ENCODE results near the gene FRMD1. TPM values are rescaled to one million over a fixed set of nuclear protein-coding genes. Genes with fewer than 3 reads are reported as not detected.

The FRMD1 gene
- total and polyA plus RNA-seq, 2 donors (not counting 1 experiment from before 2014, with no cell fraction given): not detected

- Mint-ChIP-seq H3K4me1 (no peaks in the 10 kb centered on the region), H3K4me3 (no peak overlapping the region), H3K9me3 (ENCODE audit: insufficient read depth) (no peaks in the 10 kb centered on the region), H3K27me3 (no peaks in the 10 kb centered on the region), H3K27ac (no peak overlapping the region)
- TF ChIP-seq CTCF (IDR thresholded peaks at IDR 0.05) (no peak), EZH2 (IDR thresholded peaks at IDR 0.05; ENCODE audit: borderline replicate concordance, insufficient read depth, low read depth, low read length, poor library complexity, severe bottlenecking) (no peak)
- no peaks in the 10 kb centered on the region for H3K27me3 ChIP-seq (replicated peaks in 1 of 4; ENCODE audit: control extremely low read depth in 1 of 4, control insufficient read depth in 3 of 4, insufficient read depth in 4 of 4, low read length in 3 of 4)
- H3K4me2 ChIP-seq (replicated peaks; ENCODE audit: low read depth, low read length, poor library complexity, severe bottlenecking): no peak overlapping the region
- DNase-seq (no peak), ATAC-seq (ENCODE audit: low read depth) (no peak)
- CTCF ChIA-PET: no interaction called here
- H3K4me1 ChIP-seq (ENCODE audit: control insufficient read depth in 2 of 2, insufficient read depth in 2 of 2, low read length in 2 of 2): no peaks in the 10 kb centered on the region
- H4K20me1 ChIP-seq (ENCODE audit: control insufficient read depth, insufficient read depth, low read length, poor library complexity, severe bottlenecking): no peaks in the 10 kb centered on the region
- H3K9me3 ChIP-seq (ENCODE audit: control extremely low read depth in 1 of 3, control insufficient read depth in 2 of 3, insufficient read depth in 1 of 3, low read length in 2 of 3): peaks cover 0 to 11% (median 0%) of the 10 kb centered on the region in 3 donors
- H3K36me3 ChIP-seq (replicated peaks in 1 of 2; ENCODE audit: control extremely low read depth in 1 of 2, control insufficient read depth in 1 of 2, extremely low read depth in 1 of 2, insufficient read depth in 2 of 2, low read length in 1 of 2): no peaks in the 10 kb centered on the region
- H3K27ac ChIP-seq (ENCODE audit: low read length in 2 of 2): no peak overlapping the region
- POLR2A ChIA-PET: no interaction called here
- H3K9ac ChIP-seq (ENCODE audit: low read length): no peak overlapping the region
- H2AFZ ChIP-seq (ENCODE audit: insufficient read depth, low read depth, low read length, poor library complexity, severe bottlenecking): no peak overlapping the region
- intact Hi-C loops (cut with micrococcal nuclease): no loop called here
- H3K79me2 ChIP-seq (ENCODE audit: control insufficient read depth, insufficient read depth, low read length): no peaks in the 10 kb centered on the region
- WGBS (ENCODE audit: insufficient coverage): 88% methylated on average over 36 of the region's 38 CpGs
- H3K4me3 ChIP-seq (ENCODE audit: control extremely low read depth in 1 of 5, extremely low read depth in 1 of 5, insufficient read depth in 1 of 5, low read depth in 2 of 5, low read length in 4 of 5): no peak overlapping the region
Observed at GRCh38 chr6:168053086-168053956, 25.7 kb downstream of the FRMD1 start.

- H3K4me2 ChIP-seq (replicated peaks; ENCODE audit: low read depth, low read length, poor library complexity, severe bottlenecking): no peak overlapping the region
- H3K9me3 ChIP-seq (ENCODE audit: control extremely low read depth in 1 of 3, control insufficient read depth in 2 of 3, insufficient read depth in 1 of 3, low read length in 2 of 3): peaks cover 0 to 11% (median 0%) of the 10 kb centered on the region in 3 donors
- CTCF ChIA-PET: no interaction called here
- H3K9ac ChIP-seq (ENCODE audit: low read length): no peak overlapping the region
- H3K27me3 Mint-ChIP-seq: no peaks in the 10 kb centered on the region
- POLR2A ChIA-PET: no interaction called here
- no peak for TF ChIP-seq CTCF (IDR thresholded peaks at IDR 0.05)
- TF ChIP-seq EZH2 (IDR thresholded peaks at IDR 0.05; ENCODE audit: borderline replicate concordance, insufficient read depth, low read depth, low read length, poor library complexity, severe bottlenecking): no peak
- no peaks in the 10 kb centered on the region for H3K79me2 ChIP-seq (ENCODE audit: control insufficient read depth, insufficient read depth, low read length)
- no peaks in the 10 kb centered on the region for H3K36me3 ChIP-seq (replicated peaks in 1 of 2; ENCODE audit: control extremely low read depth in 1 of 2, control insufficient read depth in 1 of 2, extremely low read depth in 1 of 2, insufficient read depth in 2 of 2, low read length in 1 of 2)
- no peak for DNase-seq
- intact Hi-C loops (cut with micrococcal nuclease): no loop called here
- no peak overlapping the region for H3K4me3 ChIP-seq (ENCODE audit: control extremely low read depth in 1 of 5, extremely low read depth in 1 of 5, insufficient read depth in 1 of 5, low read depth in 2 of 5, low read length in 4 of 5)
- H3K27ac ChIP-seq (ENCODE audit: low read length in 2 of 2): no peak overlapping the region
- H4K20me1 ChIP-seq (ENCODE audit: control insufficient read depth, insufficient read depth, low read length, poor library complexity, severe bottlenecking): no peaks in the 10 kb centered on the region
- no peak overlapping the region for H2AFZ ChIP-seq (ENCODE audit: insufficient read depth, low read depth, low read length, poor library complexity, severe bottlenecking)
- no peaks in the 10 kb centered on the region for H3K27me3 ChIP-seq (replicated peaks in 1 of 4; ENCODE audit: control extremely low read depth in 1 of 4, control insufficient read depth in 3 of 4, insufficient read depth in 4 of 4, low read length in 3 of 4)
- no peaks in the 10 kb centered on the region for H3K4me1 ChIP-seq (ENCODE audit: control insufficient read depth in 2 of 2, insufficient read depth in 2 of 2, low read length in 2 of 2)
- no peaks in the 10 kb centered on the region for H3K4me1 Mint-ChIP-seq
- no peak overlapping the region for H3K27ac Mint-ChIP-seq
- 94% methylated on average over 25 of the region's 26 CpGs for WGBS (ENCODE audit: insufficient coverage)
- no peaks in the 10 kb centered on the region for H3K9me3 Mint-ChIP-seq (ENCODE audit: insufficient read depth)
- ATAC-seq (ENCODE audit: low read depth): no peak
- no peak overlapping the region for H3K4me3 Mint-ChIP-seq
Observed at GRCh38 chr6:168052291-168052891, 26.6 kb downstream of the FRMD1 start.
